ENCODE results near the gene GNA12.

GRCh38 chr7:2814186-2814945 lies 29.7 kb downstream of the GNA12 start:
- no peak for TF ChIP-seq CTCF (IDR thresholded peaks at IDR 0.05)
- TF ChIP-seq POLR2A (IDR thresholded peaks at IDR 0.05): no peak

All from lower leg skin (tissue), 3 donors.